Measurements from ENCODE around the gene CLIP4. TPM values are rescaled to one million over a fixed set of nuclear protein-coding genes. Genes with fewer than 3 reads are reported as not detected.

Gene CLIP4
- total RNA-seq, 4 donors from 2014 or later, result 11.9 to 37.8 (median 22.5) TPM

GRCh38 chr2:29119211-29119610 lies 4.0 kb downstream of the CLIP4 start:
- no peak overlapping the region for H3K27ac ChIP-seq
- intact Hi-C loops (cut with DNase I; ENCODE audit: low total_unique reads), result loop anchor here (10.0 kb wide), 1 partner anchor 134 kb away; the partner anchor contains the start of gene TOGARAM2
- whole genome bisulfite sequencing, 2 donors (ENCODE audit: low coverage in 1 of 2), result 51% methylated on average over 4 of the region's 4 CpGs

GRCh38 chr2:29120846-29121245 lies 5.6 kb downstream of the CLIP4 start:
- Histone ChIP-seq H3K36me3 (no peaks in the 10 kb centered on the region), H3K9me3 (no peaks in the 10 kb centered on the region), H3K4me1 (peaks cover 0 to 16% (median 5%) of the 10 kb centered on the region in 4 donors), H3K27ac (no peak overlapping the region), H3K27me3 (no peaks in the 10 kb centered on the region), H3K4me3 (no peak overlapping the region)
- WGBS, 2 donors (ENCODE audit: low coverage in 1 of 2), result 84 to 93% methylated on average over 2 of the region's 2 CpGs
- no peak for TF ChIP-seq POLR2A (IDR thresholded peaks at IDR 0.05)
- TF ChIP-seq EP300 (IDR thresholded peaks at IDR 0.05; ENCODE audit: low read depth), result no peak
- TF ChIP-seq, protein P1, sequence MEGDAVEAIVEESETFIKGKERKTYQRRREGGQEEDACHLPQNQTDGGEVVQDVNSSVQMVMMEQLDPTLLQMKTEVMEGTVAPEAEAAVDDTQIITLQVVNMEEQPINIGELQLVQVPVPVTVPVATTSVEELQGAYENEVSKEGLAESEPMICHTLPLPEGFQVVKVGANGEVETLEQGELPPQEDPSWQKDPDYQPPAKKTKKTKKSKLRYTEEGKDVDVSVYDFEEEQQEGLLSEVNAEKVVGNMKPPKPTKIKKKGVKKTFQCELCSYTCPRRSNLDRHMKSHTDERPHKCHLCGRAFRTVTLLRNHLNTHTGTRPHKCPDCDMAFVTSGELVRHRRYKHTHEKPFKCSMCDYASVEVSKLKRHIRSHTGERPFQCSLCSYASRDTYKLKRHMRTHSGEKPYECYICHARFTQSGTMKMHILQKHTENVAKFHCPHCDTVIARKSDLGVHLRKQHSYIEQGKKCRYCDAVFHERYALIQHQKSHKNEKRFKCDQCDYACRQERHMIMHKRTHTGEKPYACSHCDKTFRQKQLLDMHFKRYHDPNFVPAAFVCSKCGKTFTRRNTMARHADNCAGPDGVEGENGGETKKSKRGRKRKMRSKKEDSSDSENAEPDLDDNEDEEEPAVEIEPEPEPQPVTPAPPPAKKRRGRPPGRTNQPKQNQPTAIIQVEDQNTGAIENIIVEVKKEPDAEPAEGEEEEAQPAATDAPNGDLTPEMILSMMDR (IDR thresholded peaks at IDR 0.05), result no peak
- in situ Hi-C loops (cut with MboI; ENCODE audit: low pct_ligation_motif_present in 1 of 4, low pct_unique_long_range_greater_than_20kb in 1 of 4, low sequenced_read_pairs in 3 of 4), result no loop called here
- intact Hi-C loops (cut with DNase I; ENCODE audit: low total_unique reads), result no loop called here
- DNase-seq, result no peak

More at GRCh38 chr2:29119211-29119610, 4.0 kb downstream of the CLIP4 start:
- no peak overlapping the region for H3K4me3 ChIP-seq
- no peaks in the 10 kb centered on the region for H3K27me3 ChIP-seq
- no peaks in the 10 kb centered on the region for H3K36me3 ChIP-seq
- in situ Hi-C loops (cut with MboI; ENCODE audit: low pct_ligation_motif_present in 1 of 4, low pct_unique_long_range_greater_than_20kb in 1 of 4, low sequenced_read_pairs in 3 of 4), result no loop called here
- H3K4me1 ChIP-seq, result peaks cover 0 to 20% (median 5%) of the 10 kb centered on the region in 4 donors
- DNase-seq, result no peak
- H3K9me3 ChIP-seq, result no peaks in the 10 kb centered on the region
- no peak for TF ChIP-seq EP300 (IDR thresholded peaks at IDR 0.05; ENCODE audit: low read depth)
- TF ChIP-seq, protein P1 (IDR thresholded peaks at IDR 0.05), result no peak

DNA sequence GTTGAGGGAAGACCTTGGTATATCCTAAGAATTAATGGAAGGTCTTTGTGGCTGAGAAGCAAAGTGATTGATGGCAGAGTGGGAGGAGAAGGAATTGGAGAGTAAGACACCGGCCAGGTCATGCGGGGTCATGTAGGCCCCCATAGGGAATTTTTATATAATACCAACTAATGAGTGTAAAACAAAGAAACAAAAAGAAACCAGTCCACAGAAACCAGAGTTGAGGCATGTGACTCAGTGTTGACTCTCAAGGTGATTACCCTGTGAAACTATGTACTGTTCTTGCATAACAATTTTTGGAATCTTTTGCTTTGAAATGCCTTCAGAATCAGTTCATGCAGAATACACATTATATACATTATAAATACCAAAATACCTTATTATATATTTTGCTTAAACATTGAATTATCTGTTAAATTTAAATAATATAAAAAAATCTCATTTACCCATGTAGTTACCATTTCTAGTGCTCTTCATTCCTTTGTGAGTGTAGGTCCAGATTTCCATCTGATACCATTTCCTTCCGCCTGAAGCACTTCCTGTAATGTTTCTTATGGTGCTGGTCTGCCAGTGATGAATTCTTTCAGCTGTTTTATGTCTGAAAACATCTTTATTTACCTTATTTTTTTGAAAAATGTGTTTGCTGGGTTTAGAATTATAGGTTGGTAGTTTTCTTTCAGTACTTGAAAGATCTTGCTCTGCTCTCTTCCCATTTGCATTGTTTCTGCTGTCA lies 8.6 kb downstream of the CLIP4 start:
- H3K36me3 ChIP-seq, result no peaks in the 10 kb centered on the region
- in situ Hi-C loops (cut with MboI; ENCODE audit: low pct_ligation_motif_present in 1 of 4, low pct_unique_long_range_greater_than_20kb in 1 of 4, low sequenced_read_pairs in 3 of 4), result no loop called here
- no peak overlapping the region for H3K4me3 ChIP-seq
- H3K9me3 ChIP-seq, result no peaks in the 10 kb centered on the region
- H3K27ac ChIP-seq, result no peak overlapping the region
- no peak for TF ChIP-seq EP300 (IDR thresholded peaks at IDR 0.05; ENCODE audit: low read depth)
- TF ChIP-seq POLR2AphosphoS5 (IDR thresholded peaks at IDR 0.05), result no peak
- TF ChIP-seq POLR2A (IDR thresholded peaks at IDR 0.05), result no peak
- TF ChIP-seq, protein P1 (IDR thresholded peaks at IDR 0.05), result no peak
- intact Hi-C loops (cut with DNase I; ENCODE audit: low total_unique reads), result no loop called here
- 87 to 90% methylated on average over 3 of the region's 3 CpGs for WGBS, 2 donors (ENCODE audit: low coverage in 1 of 2)
- no peaks in the 10 kb centered on the region for H3K27me3 ChIP-seq
- peaks cover 0 to 18% (median 2%) of the 10 kb centered on the region in 4 donors for H3K4me1 ChIP-seq
- DNase-seq, result no peak

- no peak for TF ChIP-seq POLR2A (IDR thresholded peaks at IDR 0.05)
- no peak for TF ChIP-seq POLR2AphosphoS5 (IDR thresholded peaks at IDR 0.05)
- TF ChIP-seq, protein P1 (IDR thresholded peaks at IDR 0.05), result no peak
- TF ChIP-seq EP300 (IDR thresholded peaks at IDR 0.05; ENCODE audit: low read depth), result no peak
- intact Hi-C loops (cut with DNase I; ENCODE audit: low total_unique reads), result no loop called here
- H3K4me3 ChIP-seq, result no peak overlapping the region
- no peaks in the 10 kb centered on the region for H3K36me3 ChIP-seq
- no peaks in the 10 kb centered on the region for H3K9me3 ChIP-seq
- peaks cover 0 to 19% (median 5%) of the 10 kb centered on the region in 4 donors for H3K4me1 ChIP-seq
- WGBS, 2 donors (ENCODE audit: low coverage in 1 of 2), result 67 to 86% methylated on average over 1 of the region's 1 CpG
- H3K27me3 ChIP-seq, result no peaks in the 10 kb centered on the region
- DNase-seq, result no peak
- H3K27ac ChIP-seq, result no peak overlapping the region
- in situ Hi-C loops (cut with MboI; ENCODE audit: low pct_ligation_motif_present in 1 of 4, low pct_unique_long_range_greater_than_20kb in 1 of 4, low sequenced_read_pairs in 3 of 4), result no loop called here
Observed at GRCh38 chr2:29124504-29124903, 9.3 kb downstream of the CLIP4 start.

All from transverse colon (tissue), 4 donors.